GM23338 (cell line): ENCODE results near the gene TTPAL.

ENCODE experiments used
- CTCF ChIP-seq, 2 experiments: fragments of 200-600 bp in 1 of 2; sonication (generic) in 1 of 2; conservative IDR thresholded peaks; 2 replicates each; pipeline versions ENCODE4 v1.5.1 to v1.6.1; 2016 to 2017; ENCODE audit warnings: antibody characterized with exemption in 2 of 2, low read depth in 2 of 2, mild to moderate bottlenecking in 2 of 2, moderate library complexity in 1 of 2
- EZH2 ChIP-seq: fragments of 200-600 bp; sonication (generic); IDR thresholded peaks from one replicate; pipeline ENCODE4 v1.8.0; 2017; ENCODE audit warnings: antibody characterized with exemption, mild to moderate bottlenecking, low read depth; ENCODE audit not compliant: unreplicated experiment
- EZH2phosphoT487 ChIP-seq: fragments of 200-600 bp; sonication (generic); IDR thresholded peaks from one replicate; pipeline ENCODE4 v1.8.1; 2018; ENCODE audit warnings: antibody characterized with exemption; ENCODE audit not compliant: unreplicated experiment
- POLR2AphosphoS5 ChIP-seq: IDR thresholded peaks from 2 replicates; pipeline ENCODE4 v1.6.1; 2016; ENCODE audit warnings: antibody characterized with exemption, low read depth
- REST ChIP-seq: IDR thresholded peaks from one replicate; pipeline ENCODE4 v1.6.1; 2018; ENCODE audit warnings: antibody characterized with exemption; ENCODE audit not compliant: unreplicated experiment

DNA sequence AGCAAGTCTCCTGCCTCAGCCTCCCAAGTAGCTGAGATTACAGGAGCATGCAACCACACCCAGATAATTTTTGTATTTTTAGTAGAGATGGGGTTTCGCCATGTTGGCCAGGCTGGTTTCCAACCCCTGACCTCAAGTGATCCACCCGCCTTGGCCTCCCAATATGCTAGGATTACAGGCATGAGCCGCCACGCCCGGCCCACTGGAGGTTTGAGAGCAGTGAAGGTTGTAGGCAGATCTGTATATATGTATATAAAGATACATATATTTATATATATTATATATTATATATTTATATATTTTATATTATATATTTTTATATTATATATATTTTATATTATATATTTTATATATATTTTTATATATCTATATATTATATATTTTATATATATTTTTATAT lies 38.2 kb upstream of the TTPAL start:
- TF ChIP-seq CTCF (conservative IDR thresholded peaks at IDR 0.05; ENCODE audit: low read depth in 2 of 2) = no peak
- TF ChIP-seq POLR2AphosphoS5 = no peak
- no peak for TF ChIP-seq EZH2phosphoT487
- TF ChIP-seq REST = no peak
- no peak for TF ChIP-seq EZH2
